CD4-positive, alpha-beta memory T cell (primary cell): ENCODE results near the gene COL26A1. TPM values are rescaled to one million over a fixed set of nuclear protein-coding genes. Genes with fewer than 3 reads are reported as not detected.
A peak's percentile ranks its signal among the peaks of the same experiment; 100 is the strongest.

Experiments used
- CTCF ChIA-PET: fragments of 350-600 bp; sonication (Branson Sonifier 250); formaldehyde crosslinking; loops from one replicate; lab custom pipeline; 2021; ENCODE audit warnings: inconsistent platforms; ENCODE audit not compliant: partially characterized antibody; lab: Charles Lee
- POLR2A ChIA-PET: fragments of 350-600 bp; sonication (Branson Sonifier 250); formaldehyde crosslinking; loops from one replicate; lab custom pipeline; 2021; ENCODE audit not compliant: partially characterized antibody; lab: Charles Lee
- DNase-seq, 5 donors: peaks; one replicate each; pipeline versions ENCODE4 v3.0.0 to v3.0.0-alpha.2; 2020 to 2022; ENCODE audit warnings: mixed read lengths in 1 of 5
- H3K27ac ChIP-seq: one replicate; pipeline ENCODE4 v1.7.0; 2013; ENCODE audit warnings: low read depth, low read length
- H3K27me3 ChIP-seq: 2 replicates; pipeline ENCODE4 v1.7.0; 2013; ENCODE audit warnings: mild to moderate bottlenecking, low read length, moderate library complexity; ENCODE audit not compliant: insufficient read depth
- H3K36me3 ChIP-seq: 2 replicates; pipeline ENCODE4 v1.7.0; 2013; ENCODE audit warnings: mild to moderate bottlenecking, low read length, moderate library complexity; ENCODE audit not compliant: insufficient read depth
- H3K4me1 ChIP-seq: 2 replicates; pipeline ENCODE4 v1.7.0; 2013; ENCODE audit warnings: mild to moderate bottlenecking, low read length, moderate library complexity; ENCODE audit not compliant: insufficient read depth
- H3K4me3 ChIP-seq, 2 donors: one replicate each; pipeline ENCODE4 v1.7.0; 2013; ENCODE audit warnings: low read length in 2 of 2, mild to moderate bottlenecking in 1 of 2
- H3K9me3 ChIP-seq, 2 donors: one replicate each; pipeline ENCODE4 v1.7.0; 2013; ENCODE audit warnings: low read length in 2 of 2, control low read depth in 1 of 2; ENCODE audit not compliant: control insufficient read depth in 1 of 2
- H3K27ac Mint-ChIP-seq, 7 donors: one replicate each; pipeline ENCODE4 v1.8.0; 2020 to 2021; ENCODE audit warnings: mixed read lengths in 7 of 7, mild to moderate bottlenecking in 6 of 7, inconsistent platforms in 3 of 7, moderate library complexity in 3 of 7
- H3K27me3 Mint-ChIP-seq, 2 donors: one replicate each; pipeline ENCODE4 v1.8.0; 2020 to 2021; ENCODE audit warnings: mixed read lengths in 2 of 2
- H3K36me3 Mint-ChIP-seq, 2 donors: one replicate each; pipeline ENCODE4 v1.8.0; 2020 to 2021; ENCODE audit warnings: mixed read lengths in 2 of 2, inconsistent platforms in 1 of 2, mild to moderate bottlenecking in 1 of 2
- H3K4me1 Mint-ChIP-seq, 4 donors: one replicate each; pipeline ENCODE4 v1.8.0; 2020 to 2021; ENCODE audit warnings: mixed read lengths in 4 of 4, mild to moderate bottlenecking in 1 of 4
- H3K4me3 Mint-ChIP-seq, 8 donors: one replicate each; pipeline ENCODE4 v1.8.0; 2020 to 2021; ENCODE audit warnings: mixed read lengths in 8 of 8, mild to moderate bottlenecking in 7 of 8, moderate library complexity in 6 of 8, inconsistent platforms in 3 of 8
- H3K9me3 Mint-ChIP-seq, 8 donors: one replicate each; pipeline ENCODE4 v1.8.0; 2020 to 2021; ENCODE audit warnings: mixed read lengths in 8 of 8, mild to moderate bottlenecking in 5 of 8, inconsistent platforms in 3 of 8, moderate library complexity in 1 of 8
- intact Hi-C: fragments of 100-400 bp; cut with micrococcal nuclease; formaldehyde crosslinking; loops from one replicate; pipeline ENCODE4 v1.15.1; 2023
- polyA plus RNA-seq, 2 donors: library from polyadenylated mRNA; unstranded; fragments of 300-500 nt; fragmentation: Illumina TruSeq; gene quantifications; one replicate each; pipeline ENCODE4 v1.2.3, GENCODE V29; 2021
- total RNA-seq, 2 experiments: library from RNA; stranded (reverse); gene quantifications; one replicate each; pipeline ENCODE4 v1.2.3, GENCODE V29; 2021

Gene COL26A1
- total and polyA plus RNA-seq, 4 experiments from 2014 or later, result not detected

DNA sequence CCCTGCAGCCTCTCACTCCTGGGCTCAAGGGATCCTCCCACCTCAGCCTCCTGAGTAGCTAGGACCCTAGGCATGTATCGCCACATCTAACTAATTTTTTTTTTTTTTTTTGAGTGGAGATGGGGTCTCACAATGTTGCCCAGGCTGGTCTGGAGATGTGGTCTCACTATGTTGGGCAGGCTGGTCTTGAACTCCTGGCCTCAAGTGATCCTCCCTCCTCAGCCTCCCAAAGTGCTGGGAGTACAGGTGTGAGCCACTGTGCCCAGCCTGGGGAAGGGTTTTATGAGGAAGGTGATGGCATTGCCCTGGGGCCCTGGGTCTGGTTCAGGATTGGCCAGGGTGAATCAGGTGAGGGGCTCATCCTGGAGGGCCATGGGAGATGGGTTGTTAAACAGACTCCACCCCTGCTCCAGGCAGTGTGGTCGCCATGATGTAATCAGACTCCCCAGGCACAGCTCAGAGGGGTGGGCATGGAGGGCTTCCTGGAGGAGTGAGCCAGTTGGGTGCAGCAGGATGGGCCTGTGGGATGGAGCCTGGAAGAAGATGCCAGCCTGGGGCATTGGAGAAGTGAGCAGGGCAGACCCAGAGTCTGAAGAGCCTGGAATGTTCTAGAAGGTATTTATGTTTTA is 183.7 kb downstream of the COL26A1 start:
- H3K9me3 Mint-ChIP-seq, result no peaks in the 10 kb centered on the region
- no peak overlapping the region for H3K4me3 Mint-ChIP-seq
- Histone ChIP-seq H3K36me3 (no peaks in the 10 kb centered on the region), H3K9me3 (no peaks in the 10 kb centered on the region), H3K4me3 (no peak overlapping the region), H3K27ac (no peak overlapping the region), H3K4me1 (no peaks in the 10 kb centered on the region), H3K27me3 (no peaks in the 10 kb centered on the region)
- no peaks in the 10 kb centered on the region for H3K36me3 Mint-ChIP-seq
- ChIA-PET CTCF (no interaction called here), POLR2A (no interaction called here)
- DNase-seq, result no peak
- peaks cover 2 to 6% of the 10 kb centered on the region in 2 donors for H3K27me3 Mint-ChIP-seq
- H3K27ac Mint-ChIP-seq, result no peak overlapping the region
- intact Hi-C loops, result no loop called here
- H3K4me1 Mint-ChIP-seq, result peaks cover 0 to 3% (median 1%) of the 10 kb centered on the region in 4 donors

DNA sequence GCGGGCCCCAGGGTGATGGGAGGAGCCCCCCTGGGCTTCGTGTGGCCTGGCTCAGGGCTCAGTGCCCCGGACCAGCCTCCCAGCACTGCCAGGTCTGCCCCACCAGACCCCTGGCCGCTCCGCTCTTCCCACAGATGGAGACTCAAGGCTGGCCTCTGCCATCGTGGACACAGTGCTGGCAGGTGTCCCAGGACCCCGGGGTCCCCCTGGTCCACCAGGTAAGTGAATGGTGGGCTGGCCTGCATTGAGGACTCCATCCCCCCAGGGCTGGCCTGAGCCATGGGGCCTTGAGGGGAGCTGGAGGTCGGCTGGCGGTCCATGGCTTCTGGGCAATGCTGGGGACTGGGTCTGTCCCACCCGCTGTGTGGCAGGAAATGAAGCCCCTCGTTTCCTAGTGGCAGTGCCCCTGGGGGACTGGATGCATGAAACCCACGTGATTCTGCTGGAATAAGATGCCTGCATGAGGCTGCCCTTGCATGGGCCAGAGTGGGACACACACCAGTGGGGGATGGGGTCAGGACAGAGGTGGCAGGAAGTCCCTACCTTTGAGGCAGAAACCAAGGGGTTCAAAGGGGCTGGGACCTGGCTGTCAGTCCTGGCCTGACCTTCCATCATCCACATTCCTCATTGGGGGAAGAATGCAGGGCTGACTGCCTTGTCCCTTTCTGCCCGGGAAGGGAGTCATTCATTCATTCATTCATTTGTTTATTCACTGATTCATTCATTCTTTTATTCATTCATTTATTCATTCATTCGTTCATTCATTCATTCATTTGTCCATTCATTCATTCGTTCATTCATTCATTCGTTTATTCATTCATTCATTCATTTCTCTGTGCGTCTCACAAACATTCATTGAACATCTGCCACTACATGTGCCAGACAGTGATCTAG is 184.6 kb downstream of the COL26A1 start:
- H3K27me3 ChIP-seq, result no peaks in the 10 kb centered on the region
- no peaks in the 10 kb centered on the region for H3K36me3 ChIP-seq
- ChIA-PET CTCF (no interaction called here), POLR2A (no interaction called here)
- no peak for DNase-seq
- Mint-ChIP-seq H3K4me3 (no peak overlapping the region), H3K27ac (no peak overlapping the region), H3K27me3 (peaks cover 2 to 6% of the 10 kb centered on the region in 2 donors), H3K9me3 (no peaks in the 10 kb centered on the region), H3K36me3 (no peaks in the 10 kb centered on the region), H3K4me1 (peaks cover 0 to 3% (median 1%) of the 10 kb centered on the region in 4 donors)
- no peak overlapping the region for H3K4me3 ChIP-seq
- H3K4me1 ChIP-seq, result no peaks in the 10 kb centered on the region
- intact Hi-C loops, result no loop called here
- no peaks in the 10 kb centered on the region for H3K9me3 ChIP-seq
- H3K27ac ChIP-seq, result no peak overlapping the region

- ChIA-PET POLR2A (no interaction called here), CTCF (no interaction called here)
- Mint-ChIP-seq H3K27me3 (peaks cover 0 to 3% of the 10 kb centered on the region in 2 donors), H3K4me3 (no peak overlapping the region), H3K9me3 (no peaks in the 10 kb centered on the region), H3K4me1 (no peaks in the 10 kb centered on the region), H3K36me3 (no peaks in the 10 kb centered on the region), H3K27ac (no peak overlapping the region)
- H3K36me3 ChIP-seq, result no peaks in the 10 kb centered on the region
- no peaks in the 10 kb centered on the region for H3K9me3 ChIP-seq
- H3K27ac ChIP-seq, result no peak overlapping the region
- no peak overlapping the region for H3K4me3 ChIP-seq
- intact Hi-C loops, result no loop called here
- no peaks in the 10 kb centered on the region for H3K4me1 ChIP-seq
- H3K27me3 ChIP-seq, result no peaks in the 10 kb centered on the region
- no peak for DNase-seq
Observed at GRCh38 chr7:101547916-101548661, 185.4 kb downstream of the COL26A1 start.

- ChIA-PET CTCF (no interaction called here), POLR2A (no interaction called here)
- no peaks in the 10 kb centered on the region for H3K36me3 ChIP-seq
- H3K27me3 ChIP-seq, result no peaks in the 10 kb centered on the region
- intact Hi-C loops, result no loop called here
- DNase-seq, result no peak
- no peaks in the 10 kb centered on the region for H3K4me1 ChIP-seq
- H3K27ac Mint-ChIP-seq, result peak overlapping the region in 1 of 7 donors; percentile 2
- no peaks in the 10 kb centered on the region for H3K9me3 Mint-ChIP-seq
- peaks cover 0 to 6% of the 10 kb centered on the region in 2 donors for H3K27me3 Mint-ChIP-seq
- no peak overlapping the region for H3K4me3 ChIP-seq
- H3K27ac ChIP-seq, result no peak overlapping the region
- H3K4me1 Mint-ChIP-seq, result no peaks in the 10 kb centered on the region
- H3K36me3 Mint-ChIP-seq, result no peaks in the 10 kb centered on the region
- no peak overlapping the region for H3K4me3 Mint-ChIP-seq
- H3K9me3 ChIP-seq, result no peaks in the 10 kb centered on the region
Observed at GRCh38 chr7:101549734-101550133, 187.1 kb downstream of the COL26A1 start.

- Mint-ChIP-seq H3K4me3 (no peak overlapping the region), H3K9me3 (no peaks in the 10 kb centered on the region), H3K4me1 (no peaks in the 10 kb centered on the region), H3K27me3 (peaks cover 0 to 6% of the 10 kb centered on the region in 2 donors), H3K36me3 (no peaks in the 10 kb centered on the region), H3K27ac (no peak overlapping the region)
- H3K36me3 ChIP-seq, result no peaks in the 10 kb centered on the region
- ChIA-PET POLR2A (no interaction called here), CTCF (interaction anchor here (1.5 kb wide), 1 partner anchor 7 kb away, joined by 4 read pairs; no protein-coding TSS in a partner anchor)
- no peaks in the 10 kb centered on the region for H3K27me3 ChIP-seq
- no peaks in the 10 kb centered on the region for H3K4me1 ChIP-seq
- H3K9me3 ChIP-seq, result no peaks in the 10 kb centered on the region
- DNase-seq, result no peak
- H3K4me3 ChIP-seq, result no peak overlapping the region
- intact Hi-C loops, result no loop called here
- no peak overlapping the region for H3K27ac ChIP-seq
Observed at GRCh38 chr7:101550641-101551541, 188.2 kb downstream of the COL26A1 start.

GRCh38 chr7:101553018-101553770 is 190.5 kb downstream of the COL26A1 start:
- Mint-ChIP-seq H3K36me3 (no peaks in the 10 kb centered on the region), H3K27me3 (peaks cover 0 to 6% of the 10 kb centered on the region in 2 donors), H3K9me3 (peaks cover 0 to 3% (median 0%) of the 10 kb centered on the region in 8 donors), H3K27ac (no peak overlapping the region), H3K4me3 (no peak overlapping the region), H3K4me1 (peaks cover 0 to 4% (median 0%) of the 10 kb centered on the region in 4 donors)
- CTCF ChIA-PET, result no interaction called here
- POLR2A ChIA-PET, result no interaction called here
- Histone ChIP-seq H3K4me1 (no peaks in the 10 kb centered on the region), H3K4me3 (no peak overlapping the region), H3K9me3 (no peaks in the 10 kb centered on the region), H3K36me3 (no peaks in the 10 kb centered on the region), H3K27me3 (no peaks in the 10 kb centered on the region), H3K27ac (no peak overlapping the region)
- intact Hi-C loops, result no loop called here
- DNase-seq, result no peak
